ENCODE data around the gene POP7.

GRCh38 chr7:100687261-100687660 is 18.7 kb upstream of the POP7 start:
- TF ChIP-seq CTCF (IDR thresholded peaks at IDR 0.05) (no peak), POLR2A (IDR thresholded peaks at IDR 0.05) (no peak)

All from right lobe of liver (tissue), 4 donors.